A549 (cell line): ENCODE measurements around the gene MPPE1. TPM values are rescaled to one million over a fixed set of nuclear protein-coding genes. Genes with fewer than 3 reads are reported as not detected.

Experiments used
- ATAC-seq, 2 experiments: fragments of 200-7000 bp in 1 of 2; fragments of >200 bp in 1 of 2; cut with Nextera tagmentation in 1 of 2; cut with Tn5 transposase in 1 of 2; 3 replicates each; pipeline versions ENCODE4 v1.8.0 to v1.9.1; 2018 to 2020; ENCODE audit warnings: mild to moderate bottlenecking in 1 of 2, moderate library complexity in 1 of 2
- CTCF ChIA-PET: fragments of 300-600 bp; sonication (Branson Sonifier 250); formaldehyde crosslinking; extraction: SDS; loops from one replicate; lab custom pipeline; 2021; ENCODE audit warnings: antibody characterized with exemption, inconsistent platforms; lab: Yijun Ruan, JAX
- POLR2A ChIA-PET: fragments of 350-600 bp; formaldehyde crosslinking; extraction: SDS; loops from one replicate; lab custom pipeline; 2021; ENCODE audit warnings: antibody characterized with exemption, inconsistent platforms; lab: Yijun Ruan, JAX
- DNase-seq, 2 experiments: peaks; one replicate each; pipeline versions ENCODE4 v3.0.0 to v3.0.0-alpha.2; 2011 to 2016; ENCODE audit warnings: low read depth in 1 of 2, low spot score in 1 of 2
- FAIRE-seq: peaks from 2 replicates; lab custom pipeline; 2011; peaks lifted over from hg19 to GRCh38; lab: Jason Lieb, UNC
- H3K27ac ChIP-seq, 2 experiments: fragments of >200 bp; sonication (Bioruptor Twin); formaldehyde crosslinking; 3 replicates each; pipeline ENCODE4 v1.5.1; 2016 to 2017
- H3K4me1 ChIP-seq: fragments of >200 bp; sonication (Bioruptor Twin); formaldehyde crosslinking; 3 replicates; pipeline ENCODE4 v1.6.1; 2016
- H3K4me2 ChIP-seq: fragments of >200 bp; sonication (Bioruptor Twin); formaldehyde crosslinking; 3 replicates; pipeline ENCODE4 v1.6.1; 2016
- H3K4me3 ChIP-seq: fragments of >200 bp; sonication (Bioruptor Twin); formaldehyde crosslinking; 3 replicates; pipeline ENCODE4 v1.5.1; 2016
- H3K9me3 ChIP-seq: fragments of >200 bp; sonication (Bioruptor Twin); formaldehyde crosslinking; 3 replicates; pipeline ENCODE4 v1.6.1; 2016
- BCL3 ChIP-seq: fragments of >200 bp; sonication (Bioruptor Twin); formaldehyde crosslinking; IDR thresholded peaks from 3 replicates; pipeline ENCODE4 v1.6.1; 2016
- BHLHE40 ChIP-seq: IDR thresholded peaks from 2 replicates; pipeline ENCODE4 v1.6.1; 2012; ENCODE audit warnings: low read depth, low read length, inconsistent platforms
- CBX8 ChIP-seq: fragments of 200-600 bp; sonication (generic); IDR thresholded peaks from 2 replicates; pipeline ENCODE4 v1.6.1; 2016
- CEBPB ChIP-seq, 2 experiments: fragments of >200 bp in 1 of 2; sonication (Bioruptor Twin) in 1 of 2; formaldehyde crosslinking in 1 of 2; IDR thresholded peaks; 2 replicates each; pipeline ENCODE4 v1.6.1; 2012 to 2016
- ELK1 ChIP-seq: fragments of 150-350 bp; IDR thresholded peaks from 2 replicates; pipeline ENCODE4 v1.6.1; 2014; ENCODE audit warnings: low read depth, mild to moderate bottlenecking, low read length
- EP300 ChIP-seq, 2 experiments: fragments of >200 bp; sonication (Bioruptor Twin); formaldehyde crosslinking; IDR thresholded peaks; 2 replicates in 1 of 2; 3 replicates in 1 of 2; pipeline ENCODE4 v1.6.1; 2016 to 2017
- FOXS1 ChIP-seq: fragments of 250-450 bp; sonication (Bioruptor Pico); IDR thresholded peaks from 2 replicates; pipeline ENCODE4 v1.5.0; 2020; ENCODE audit warnings: mild to moderate bottlenecking, moderate library complexity
- GATA3 ChIP-seq: IDR thresholded peaks from 2 replicates; pipeline ENCODE4 v1.6.1; 2012; ENCODE audit warnings: borderline replicate concordance
- HDAC2 ChIP-seq: fragments of 200-600 bp; sonication (generic); IDR thresholded peaks from 2 replicates; pipeline ENCODE4 v1.6.1; 2016
- JUN ChIP-seq, 2 experiments: fragments of >200 bp; sonication (Bioruptor Twin); formaldehyde crosslinking; IDR thresholded peaks; 2 replicates in 1 of 2; 3 replicates in 1 of 2; pipeline ENCODE4 v1.6.1; 2016 to 2017
- MAFK ChIP-seq: fragments of 450-650 bp; IDR thresholded peaks from 2 replicates; pipeline ENCODE4 v1.6.1; 2014; ENCODE audit not compliant: partially characterized antibody
- MAX ChIP-seq: IDR thresholded peaks from 2 replicates; pipeline ENCODE4 v1.6.1; 2012
- MYC ChIP-seq: IDR thresholded peaks from 2 replicates; pipeline ENCODE4 v1.6.1; 2012; ENCODE audit warnings: mild to moderate bottlenecking, inconsistent platforms, low read length, improper control_type of control experiment, borderline replicate concordance
- NR3C1 ChIP-seq: fragments of >200 bp; sonication (Bioruptor Twin); formaldehyde crosslinking; IDR thresholded peaks from 3 replicates; pipeline ENCODE4 v1.6.1; 2017
- PBX3 ChIP-seq: IDR thresholded peaks from 2 replicates; pipeline ENCODE4 v1.6.1; 2012
- PHF8 ChIP-seq: fragments of 200-600 bp; sonication (generic); IDR thresholded peaks from 2 replicates; pipeline ENCODE4 v1.6.1; 2016; ENCODE audit warnings: low read depth, mild to moderate bottlenecking, antibody characterized with exemption, moderate library complexity, borderline replicate concordance
- POLR2A ChIP-seq: IDR thresholded peaks from 2 replicates; pipeline ENCODE4 v1.6.1; 2012; ENCODE audit warnings: mild to moderate bottlenecking, low read length
- RCOR1 ChIP-seq: fragments of 150-350 bp; IDR thresholded peaks from 2 replicates; pipeline ENCODE4 v1.6.1; 2014; ENCODE audit warnings: antibody characterized with exemption, low read length, low read depth
- RNF2 ChIP-seq: fragments of 200-600 bp; sonication (generic); IDR thresholded peaks from 2 replicates; pipeline ENCODE4 v1.6.1; 2016; ENCODE audit warnings: low read depth, mild to moderate bottlenecking, antibody characterized with exemption, moderate library complexity, borderline replicate concordance
- ZC3H11A ChIP-seq: fragments of 450-650 bp; IDR thresholded peaks from 2 replicates; pipeline ENCODE4 v1.6.1; 2014; ENCODE audit warnings: antibody characterized with exemption, mild to moderate bottlenecking
- ZFP36 ChIP-seq: fragments of 450-650 bp; IDR thresholded peaks from 2 replicates; pipeline ENCODE4 v1.6.1; 2014; ENCODE audit warnings: borderline replicate concordance; ENCODE audit not compliant: partially characterized antibody
- ZSCAN20 ChIP-seq: fragments of 250-450 bp; sonication (Bioruptor Pico); IDR thresholded peaks from 2 replicates; pipeline ENCODE4 v1.8.0; 2022; ENCODE audit warnings: mild to moderate bottlenecking, moderate library complexity
- WGBS: methylation state at CpG from one replicate; pipeline ENCODE4 v1.1.6; 2017; ENCODE audit errors: missing lambda C conversion rate; 5-methylcytosine and 5-hydroxymethylcytosine counted together
- polyA plus RNA-seq, 4 experiments: library from polyadenylated mRNA; depleted of rRNA in 3 of 4; stranded (reverse); fragments of >200 nt; fragmentation: RNase III in 1 of 4; extraction: RNeasy Plus Mini Kit Qiagen cat#74134 plus additional on column Dnase treatment in 1 of 4; gene quantifications; 2 replicates in 3 of 4; 3 replicates in 1 of 4; pipeline ENCODE4 v1.2.3, GENCODE V29; 2011 to 2017

Gene MPPE1
- polyA plus RNA-seq, 2 of the 4 experiments (the other 2 are of a cell fraction) = 20.4 to 26.4 TPM

GRCh38 chr18:11845654-11846053, 62.5 kb downstream of the MPPE1 start:
- no peak overlapping the region for H3K4me2 ChIP-seq
- POLR2A ChIA-PET = no interaction called here
- no peak for DNase-seq
- TF ChIP-seq MAFK (peak; percentile 84), CBX8 (no peak)
- TF ChIP-seq, all 56 proteins: peak for 1
- FAIRE-seq (no peak), ATAC-seq (no peak)
- CTCF ChIA-PET = interaction anchor here (0.6 to 3.8 kb wide), 3 partner anchors 113 to 1503 kb away, joined by 3 to 15 read pairs (median 4); no protein-coding TSS in a partner anchor
- WGBS = 90% methylated on average over 4 of the region's 4 CpGs
- H3K9me3 ChIP-seq = no peaks in the 10 kb centered on the region
- no peak overlapping the region for H3K4me3 ChIP-seq
- peaks cover 36% of the 10 kb centered on the region for H3K4me1 ChIP-seq
- H3K27ac ChIP-seq = peak overlapping the region in 1 of 2 experiments; percentile 54; a peak in 2 of 6 replicates

- no peak overlapping the region for H3K4me3 ChIP-seq
- H3K4me1 ChIP-seq = peaks cover 26% of the 10 kb centered on the region
- ChIA-PET POLR2A (no interaction called here), CTCF (no interaction called here)
- H3K4me2 ChIP-seq = no peak overlapping the region
- H3K9me3 ChIP-seq = no peaks in the 10 kb centered on the region
- DNase-seq (no peak), FAIRE-seq (no peak), ATAC-seq (no peak)
- TF ChIP-seq BHLHE40 = no peak
- TF ChIP-seq CEBPB (IDR thresholded peaks at IDR 0.05) = no peak
- no peak for TF ChIP-seq ZSCAN20 (CRISPR knock-in tag)
- no peak for TF ChIP-seq JUN (IDR thresholded peaks at IDR 0.05)
- no peak for TF ChIP-seq EP300 (IDR thresholded peaks at IDR 0.05)
- TF ChIP-seq PBX3 = no peak
- TF ChIP-seq ELK1 = no peak
- TF ChIP-seq ZFP36 = no peak
- TF ChIP-seq RCOR1 = no peak
- TF ChIP-seq RNF2 = no peak
- TF ChIP-seq FOXS1 (CRISPR knock-in tag) = no peak
- TF ChIP-seq POLR2A = no peak
- TF ChIP-seq MYC = no peak
- no peak for TF ChIP-seq BCL3
- TF ChIP-seq GATA3 = no peak
- no peak for TF ChIP-seq MAX
- no peak for TF ChIP-seq PHF8
- no peak for TF ChIP-seq HDAC2
- TF ChIP-seq NR3C1 = no peak
- no peak overlapping the region for H3K27ac ChIP-seq
- 89% methylated on average over 6 of the region's 6 CpGs for WGBS
Observed at GRCh38 chr18:11844436-11844835, 63.7 kb downstream of the MPPE1 start.

- H3K27ac ChIP-seq = no peak overlapping the region
- H3K4me2 ChIP-seq = no peak overlapping the region
- ATAC-seq = no peak
- H3K9me3 ChIP-seq = no peaks in the 10 kb centered on the region
- DNase-seq = no peak
- WGBS = 94% methylated on average over 5 of the region's 5 CpGs
- H3K4me1 ChIP-seq = peaks cover 8% of the 10 kb centered on the region; the same call in 1 of the 3 replicates
- no peak for FAIRE-seq
- no peak for TF ChIP-seq ZC3H11A
- no peak overlapping the region for H3K4me3 ChIP-seq
- POLR2A ChIA-PET = no interaction called here
- CTCF ChIA-PET = interaction anchor here (1.3 kb wide), 1 partner anchor 110 kb away, joined by 3 read pairs; no protein-coding TSS in a partner anchor
Observed at GRCh38 chr18:11842562-11842961, 65.6 kb downstream of the MPPE1 start.
